Activated CD8-positive, alpha-beta memory T cell treated with anti-CD3 and anti-CD28 coated beads, Interleukin-2, amount 50 U/mL, for 24 hours (primary cell): ENCODE data around the gene CBFA2T2.

Source experiments
- DNase-seq: peaks from one replicate; pipeline ENCODE4 v3.0.0-alpha.2; 2020; ENCODE audit errors: extremely low read depth

The CBFA2T2 gene

DNA sequence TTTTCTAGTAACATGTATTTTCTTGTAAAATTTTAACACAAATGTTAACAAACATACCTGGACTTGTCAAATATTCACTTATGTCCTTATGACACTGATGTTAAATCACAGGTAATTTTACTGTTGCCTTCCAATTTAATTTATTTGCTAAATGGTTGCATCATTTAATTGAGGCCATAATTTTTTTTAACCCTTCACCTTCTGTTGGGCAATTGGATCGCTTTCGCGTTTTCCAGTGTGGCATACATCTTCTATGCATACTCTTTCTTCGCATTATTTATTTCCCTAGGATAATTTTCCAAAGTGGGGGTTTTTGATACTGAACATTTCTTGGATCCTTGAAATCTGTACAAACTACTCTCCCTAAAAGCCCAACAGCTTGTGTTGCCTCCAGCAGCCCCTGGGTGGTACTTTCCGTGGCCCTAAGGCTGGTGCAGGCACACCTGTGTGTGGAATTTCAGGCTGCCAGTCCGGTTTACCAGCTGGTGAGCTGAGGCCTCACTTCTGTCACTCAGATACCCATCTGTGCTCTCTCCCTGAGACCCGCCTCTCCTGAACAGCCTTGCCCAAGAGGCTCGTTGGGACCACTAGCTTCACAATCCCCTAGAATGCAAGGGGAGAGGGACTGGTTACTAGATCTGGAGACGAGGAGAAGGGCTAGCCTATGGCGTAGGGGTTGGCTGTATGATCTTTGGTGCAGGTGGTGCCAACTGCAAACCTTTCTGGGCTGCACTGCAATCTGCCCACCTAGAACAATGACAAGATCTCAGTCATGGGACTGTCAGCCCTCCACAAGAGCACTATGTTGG, 161.1 kb downstream of the CBFA2T2 start:
- no peak for DNase-seq

GRCh38 chr20:33651562-33652048, 161.7 kb downstream of the CBFA2T2 start:
- no peak for DNase-seq

GRCh38 chr20:33653218-33653899, 163.5 kb downstream of the CBFA2T2 start:
- no peak for DNase-seq

DNA sequence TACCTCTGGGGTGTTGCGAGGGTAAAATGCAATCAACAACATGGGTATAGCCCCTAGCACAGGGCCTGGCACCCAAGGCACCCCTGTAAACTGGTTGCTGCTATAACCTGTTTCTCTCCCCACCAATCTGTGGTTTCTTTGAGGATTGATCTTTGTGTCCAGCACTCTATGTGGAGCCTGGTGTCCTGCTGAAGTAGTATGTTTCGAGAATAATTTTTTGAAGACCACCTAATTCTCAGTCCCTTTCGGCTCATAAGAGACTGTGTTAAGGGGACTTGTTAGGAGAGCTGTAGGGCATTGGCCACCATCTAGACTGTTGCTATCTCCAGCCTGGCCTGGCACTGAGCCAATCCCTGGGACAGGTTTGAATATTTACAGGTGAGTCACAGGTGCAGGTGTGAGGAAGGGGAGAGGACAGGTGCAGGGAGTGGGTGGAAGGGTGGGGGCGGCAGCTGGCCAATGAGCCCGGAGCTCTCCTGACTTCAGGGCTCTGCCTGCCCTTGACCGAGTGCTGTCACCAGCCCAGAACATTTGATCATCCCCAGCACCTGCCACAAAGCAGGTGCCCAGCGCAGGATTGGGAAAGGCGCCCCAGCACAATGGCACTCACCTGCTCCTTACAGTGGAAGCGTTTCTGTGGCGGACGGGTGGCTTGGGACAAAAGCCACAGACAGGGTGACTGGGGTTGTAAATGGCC, 164.2 kb downstream of the CBFA2T2 start:
- no peak for DNase-seq

GRCh38 chr20:33654680-33655161, 164.8 kb downstream of the CBFA2T2 start:
- DNase-seq, result no peak

DNA sequence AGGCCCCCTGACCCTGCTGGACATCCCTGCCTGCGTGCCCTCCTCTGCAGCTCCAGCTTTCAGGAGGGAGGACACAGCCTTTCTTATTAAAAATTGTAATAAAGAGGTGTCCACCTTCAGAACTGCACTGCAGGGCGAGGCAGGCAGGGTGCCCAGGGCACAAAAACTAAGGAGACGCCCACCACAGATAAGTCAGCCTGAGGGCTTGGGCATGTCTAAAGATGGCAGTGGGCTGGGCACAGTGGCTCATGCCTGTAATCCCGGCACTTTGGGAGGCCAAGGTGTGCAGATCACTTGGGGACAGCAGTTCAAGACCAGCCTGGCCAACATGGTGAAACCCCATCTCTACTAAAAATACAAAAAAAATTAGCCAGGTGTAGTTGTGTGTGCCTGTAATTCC, 165.3 kb downstream of the CBFA2T2 start:
- DNase-seq, result no peak

DNA sequence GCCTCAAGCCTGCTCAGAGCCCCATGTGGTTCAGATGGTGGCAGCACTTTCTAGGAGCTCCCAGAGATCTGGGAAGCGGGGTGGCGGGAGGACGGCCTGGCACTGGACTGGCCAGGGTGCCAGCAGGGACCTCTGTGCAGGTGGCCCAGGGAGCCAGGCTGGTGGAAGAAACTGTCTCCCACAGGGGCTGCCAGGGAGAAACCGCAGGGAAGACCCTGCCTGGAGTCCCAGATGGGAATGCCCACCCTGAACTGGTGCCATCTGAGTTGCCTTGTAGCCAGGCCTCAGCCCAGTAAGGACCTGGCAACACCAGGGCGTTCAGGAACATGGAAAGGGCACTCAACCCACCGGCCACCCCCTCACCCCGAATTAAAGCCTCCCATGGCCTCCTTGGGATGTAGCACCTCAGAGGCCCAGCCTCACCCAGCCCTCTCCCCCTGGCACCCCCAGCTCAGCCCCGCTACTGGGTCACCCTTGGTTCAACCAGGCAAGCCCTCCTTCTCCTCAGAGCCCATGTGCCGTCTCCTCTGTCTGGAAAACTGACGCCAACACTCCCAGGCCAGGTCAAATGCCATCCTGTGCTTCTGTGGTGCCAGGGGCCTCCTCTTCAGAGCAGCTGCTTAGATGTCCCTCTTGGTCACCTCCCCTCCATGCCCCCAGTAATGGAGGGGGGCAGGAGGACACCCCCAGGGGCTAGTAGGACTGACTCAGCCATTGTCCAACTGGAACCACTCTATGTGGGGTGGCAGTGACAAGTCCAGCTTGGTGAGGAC, 166.3 kb downstream of the CBFA2T2 start:
- no peak for DNase-seq

DNA sequence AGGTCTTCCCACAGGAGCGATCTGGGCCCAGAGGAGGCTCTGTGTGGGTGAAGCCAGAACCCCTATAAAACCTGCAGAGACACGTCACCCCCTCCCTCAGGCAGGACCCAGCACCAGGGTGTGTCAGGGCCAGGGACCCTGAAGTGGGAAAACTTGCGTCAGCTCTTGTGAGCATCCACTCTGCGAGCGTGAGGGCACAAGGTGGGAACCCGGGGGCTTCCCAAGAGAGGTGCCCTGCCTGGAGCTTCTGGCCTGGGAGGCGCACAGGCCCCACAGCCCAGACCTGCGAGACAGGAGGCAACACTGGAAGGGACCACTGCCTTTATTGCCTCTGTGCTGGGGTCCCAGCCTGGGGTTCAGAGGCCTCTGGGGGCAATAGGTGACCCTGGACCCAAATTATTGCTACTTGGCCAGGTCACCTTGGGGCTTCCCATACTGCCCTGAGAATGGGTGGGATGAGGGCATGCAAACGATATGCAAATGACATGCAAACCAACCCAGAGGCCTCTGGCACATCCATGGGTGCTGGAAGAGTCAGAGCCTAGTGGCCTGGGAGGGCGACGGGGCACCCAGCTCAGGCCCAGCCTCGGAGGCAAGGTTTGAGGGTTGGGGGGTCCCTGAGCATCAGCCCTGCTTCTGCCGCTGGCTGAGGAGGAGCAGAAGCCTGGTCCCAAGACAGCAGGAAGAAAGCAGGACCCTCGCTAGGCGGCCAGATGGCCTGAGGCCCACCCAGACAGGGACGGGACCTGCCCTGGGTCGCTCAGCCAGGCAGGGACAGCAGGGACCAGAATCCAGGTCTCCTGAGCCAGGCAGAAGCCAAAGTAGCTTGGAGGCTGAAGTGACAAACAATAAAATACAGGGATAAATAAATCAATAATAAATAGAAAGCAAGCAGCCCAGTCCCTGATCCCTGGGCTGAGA, 167.1 kb downstream of the CBFA2T2 start:
- DNase-seq, result no peak

- no peak for DNase-seq
Measured at GRCh38 chr20:33657704-33658095, 167.8 kb downstream of the CBFA2T2 start.

DNA sequence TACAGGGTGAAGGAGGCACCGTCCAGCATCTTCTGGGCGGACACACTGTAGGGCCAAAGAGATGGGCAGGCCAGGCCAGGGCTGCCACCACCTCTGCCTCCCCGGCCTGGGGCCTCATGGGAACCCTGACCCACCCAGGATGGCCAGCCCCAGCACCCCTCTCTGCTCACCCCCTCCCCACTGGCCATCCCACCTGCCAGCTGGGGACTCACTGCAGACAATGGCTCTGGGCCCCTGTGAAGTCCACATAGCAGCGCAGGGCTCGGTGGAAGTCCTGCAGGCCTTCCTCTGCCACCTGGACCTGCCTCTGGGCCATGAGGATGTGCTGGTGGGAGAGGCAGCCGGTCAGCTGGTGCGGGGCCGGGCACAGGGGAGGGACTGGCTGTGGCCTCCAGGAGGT, 168.6 kb downstream of the CBFA2T2 start:
- DNase-seq, result no peak

DNA sequence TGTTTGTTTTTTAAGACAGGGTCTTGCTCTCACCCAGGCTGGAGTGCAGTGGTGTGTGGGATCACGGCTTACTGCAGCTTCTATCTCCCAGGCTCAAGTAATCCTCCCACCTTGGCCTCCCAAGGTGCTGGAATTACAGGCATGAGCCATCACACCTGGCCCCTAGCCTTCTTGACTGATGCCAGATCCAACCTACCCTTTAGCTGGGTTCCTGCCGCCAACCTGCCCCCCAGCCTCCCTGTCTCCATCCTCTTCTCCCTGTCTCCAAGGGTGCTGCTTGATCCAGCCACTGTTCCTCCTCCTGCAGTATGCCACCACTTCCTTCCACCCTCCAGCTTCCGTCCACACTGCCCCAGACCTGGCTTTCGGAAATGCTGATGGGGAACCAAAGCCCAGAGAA, 169.0 kb downstream of the CBFA2T2 start:
- no peak for DNase-seq

DNA sequence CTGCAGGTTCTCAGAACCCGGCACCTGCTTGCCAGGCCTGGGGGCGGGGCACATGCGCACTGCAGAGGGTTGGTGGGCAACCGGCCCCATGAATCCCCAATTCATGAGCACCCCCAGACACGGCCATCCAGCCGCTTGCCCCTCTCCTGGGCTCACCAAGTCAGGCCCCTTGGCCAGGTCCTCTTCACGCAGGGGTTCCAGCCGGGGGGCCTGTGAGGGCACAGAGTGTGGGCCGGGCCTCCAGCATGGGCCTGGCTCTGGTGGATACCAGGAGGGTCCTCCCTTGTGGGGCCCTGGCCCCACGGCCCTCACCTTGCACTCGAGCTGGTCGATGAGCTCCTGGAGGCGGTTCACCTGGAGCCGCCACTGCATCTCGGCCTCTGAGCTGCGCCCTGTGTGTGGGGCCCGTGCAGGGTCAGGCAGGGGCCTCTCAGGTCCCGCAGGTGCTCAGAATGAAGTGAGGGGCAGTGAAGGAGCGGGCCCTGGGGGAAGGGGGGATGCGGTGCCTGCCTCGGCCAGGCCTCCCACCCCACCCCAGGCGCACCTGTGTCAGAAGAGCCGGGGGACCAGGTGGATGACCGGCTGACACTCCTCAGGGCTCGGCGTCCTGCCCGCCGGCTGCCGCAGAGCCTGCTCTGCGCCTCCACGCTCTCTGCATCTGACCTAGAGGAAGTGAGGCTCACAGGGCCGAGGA, 169.6 kb downstream of the CBFA2T2 start:
- DNase-seq, result no peak

- no peak for DNase-seq
Measured at GRCh38 chr20:33660035-33660684, 170.3 kb downstream of the CBFA2T2 start.

GRCh38 chr20:33660685-33661058, 170.8 kb downstream of the CBFA2T2 start:
- DNase-seq, result no peak

- DNase-seq, result no peak
Measured at GRCh38 chr20:33662172-33662571, 172.3 kb downstream of the CBFA2T2 start, which contains the start of gene C20orf144. C20orf144 (plus strand) TSS chr20:33662327; CDS start chr20:33662346, 19 bp downstream.

- peak; percentile 49 for DNase-seq
Measured at GRCh38 chr20:33663161-33664084, 173.5 kb downstream of the CBFA2T2 start.

DNA sequence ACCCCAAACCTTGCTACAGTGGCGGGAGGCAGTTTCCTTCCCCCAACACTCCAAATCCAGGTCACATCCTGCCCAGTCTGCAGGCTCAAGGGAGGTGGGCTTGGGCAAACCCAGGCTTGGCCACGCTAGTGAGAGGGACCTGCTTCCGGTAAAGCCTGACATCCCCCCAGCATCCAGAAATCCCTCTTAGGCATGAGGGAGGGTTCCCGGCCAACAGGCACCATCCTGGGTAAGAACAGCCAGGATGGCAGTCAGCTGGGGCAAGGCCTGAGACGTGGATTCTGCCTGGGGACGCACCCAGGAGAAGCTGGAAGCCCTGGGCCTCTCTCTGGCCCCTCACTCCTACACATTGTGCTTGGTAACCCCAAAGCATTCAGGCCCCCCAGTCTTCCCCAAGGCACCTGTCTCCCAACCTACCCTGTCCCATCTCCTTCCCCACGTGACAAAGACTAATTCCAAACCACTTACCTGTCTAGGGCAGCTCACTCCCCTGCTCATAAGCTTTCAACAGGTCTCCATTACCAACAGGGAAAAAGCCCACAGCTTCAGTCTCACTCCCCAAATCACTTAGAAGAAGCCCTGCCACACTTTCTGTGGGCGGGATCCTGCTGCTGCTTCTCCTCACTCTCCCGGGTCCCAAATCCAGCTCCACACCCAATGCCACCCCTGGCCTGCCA, 174.3 kb downstream of the CBFA2T2 start:
- DNase-seq, result no peak

GRCh38 chr20:33664762-33665144, 174.9 kb downstream of the CBFA2T2 start:
- no peak for DNase-seq
